NCI-H526 treated with DMSO at 0.1 percent for 48 hours (cell line): ENCODE data around the gene POC1B.

Experiments used
- DNase-seq: peaks from one replicate; lab custom pipeline; 2025; lab: John Stamatoyannopoulos, UW

POC1B gene

GRCh38 chr12:89497005-89497404 is 28.8 kb downstream of the POC1B start:
- no peak for DNase-seq

- DNase-seq, result no peak
Measured at GRCh38 chr12:89494411-89495231, 31.2 kb downstream of the POC1B start.

- DNase-seq, result no peak
Measured at GRCh38 chr12:89493670-89494302, 32.1 kb downstream of the POC1B start.

GRCh38 chr12:89492883-89493282 is 33.0 kb downstream of the POC1B start:
- DNase-seq, result no peak

- DNase-seq, result no peak
Measured at GRCh38 chr12:89490922-89491321, 34.9 kb downstream of the POC1B start.

- DNase-seq, result no peak
Measured at GRCh38 chr12:89486264-89486663, 39.6 kb downstream of the POC1B start.

- no peak for DNase-seq
Measured at GRCh38 chr12:89484470-89484869, 41.4 kb downstream of the POC1B start.

GRCh38 chr12:89481213-89481914 is 44.5 kb downstream of the POC1B start:
- no peak for DNase-seq

- DNase-seq, result no peak
Measured at GRCh38 chr12:89479982-89480381, 45.9 kb downstream of the POC1B start.

- no peak for DNase-seq
Measured at GRCh38 chr12:89477633-89478279, 48.1 kb downstream of the POC1B start.

- no peak for DNase-seq
Measured at GRCh38 chr12:89476904-89477595, 48.8 kb downstream of the POC1B start.

- no peak for DNase-seq
Measured at GRCh38 chr12:89476232-89476631, 49.6 kb downstream of the POC1B start.

- DNase-seq, result no peak
Measured at GRCh38 chr12:89475203-89475990, 50.5 kb downstream of the POC1B start.

- DNase-seq, result no peak
Measured at GRCh38 chr12:89474615-89475014, 51.2 kb downstream of the POC1B start.

GRCh38 chr12:89472508-89472907 is 53.3 kb downstream of the POC1B start:
- no peak for DNase-seq

GRCh38 chr12:89470741-89471509 is 54.9 kb downstream of the POC1B start:
- no peak for DNase-seq

- DNase-seq, result no peak
Measured at GRCh38 chr12:89469361-89469760, 56.5 kb downstream of the POC1B start.

GRCh38 chr12:89468648-89469326 is 57.1 kb downstream of the POC1B start:
- no peak for DNase-seq

GRCh38 chr12:89468017-89468416 is 57.8 kb downstream of the POC1B start:
- DNase-seq, result no peak
